ENCODE results near the gene ABCC10.
A peak's percentile ranks its signal among the peaks of the same experiment; 100 is the strongest.
"Not testable (repeated sequence)": the region's sequence is repeated elsewhere in the genome, so short reads cannot be mapped to it uniquely, and the experiment has no call there.

Gene ABCC10

GRCh38 chr6:43448916-43449315, 21.6 kb downstream of the ABCC10 start:
- no peak for DNase-seq

DNA sequence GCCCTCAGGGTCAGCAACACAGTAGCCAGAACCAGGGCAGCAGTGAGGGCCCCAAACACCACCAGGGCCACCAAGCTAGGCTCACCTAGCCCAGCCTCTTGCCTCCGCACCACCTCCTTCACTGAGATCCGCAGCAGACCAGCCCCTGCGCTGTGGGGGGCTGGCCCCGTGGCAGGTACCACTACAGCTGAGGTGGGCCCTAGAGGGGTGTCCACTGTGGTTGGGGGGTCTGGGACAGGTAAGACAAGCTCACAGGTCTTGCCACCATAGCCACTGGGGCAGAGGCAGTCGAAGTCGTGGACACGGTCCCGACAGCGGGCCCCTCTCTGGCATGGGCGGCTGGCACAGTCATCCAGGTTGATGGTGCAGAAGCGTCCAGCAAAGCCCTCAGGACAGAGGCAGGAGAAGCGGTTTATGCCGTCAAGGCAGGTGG, 23.4 kb downstream of the ABCC10 start:
- no peak for DNase-seq

- DNase-seq = no peak
Measured at GRCh38 chr6:43451348-43451747, 24.0 kb downstream of the ABCC10 start.

GRCh38 chr6:43451939-43452338, 24.6 kb downstream of the ABCC10 start:
- no peak for DNase-seq

DNA sequence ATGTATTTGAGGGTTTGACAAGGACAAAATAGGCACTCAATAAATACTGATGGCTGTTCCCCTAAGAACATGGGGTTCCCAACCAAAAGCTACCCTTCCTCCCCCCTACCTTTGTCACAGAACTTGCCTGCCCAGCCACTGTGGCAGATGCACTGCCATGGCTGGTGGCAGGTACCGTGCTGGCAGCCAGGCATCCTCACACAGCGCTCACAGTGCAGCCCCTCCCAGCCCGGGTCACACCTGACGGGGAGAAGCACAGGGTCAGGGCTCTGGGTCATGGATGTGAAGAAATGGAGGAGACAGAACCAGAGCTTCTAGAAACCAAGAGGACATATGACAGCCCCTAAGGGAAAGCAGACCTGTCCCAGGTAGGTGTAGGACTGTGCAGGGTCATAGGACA, 25.6 kb downstream of the ABCC10 start:
- DNase-seq = no peak

GRCh38 chr6:43453831-43454230, 26.5 kb downstream of the ABCC10 start:
- no peak for DNase-seq

DNA sequence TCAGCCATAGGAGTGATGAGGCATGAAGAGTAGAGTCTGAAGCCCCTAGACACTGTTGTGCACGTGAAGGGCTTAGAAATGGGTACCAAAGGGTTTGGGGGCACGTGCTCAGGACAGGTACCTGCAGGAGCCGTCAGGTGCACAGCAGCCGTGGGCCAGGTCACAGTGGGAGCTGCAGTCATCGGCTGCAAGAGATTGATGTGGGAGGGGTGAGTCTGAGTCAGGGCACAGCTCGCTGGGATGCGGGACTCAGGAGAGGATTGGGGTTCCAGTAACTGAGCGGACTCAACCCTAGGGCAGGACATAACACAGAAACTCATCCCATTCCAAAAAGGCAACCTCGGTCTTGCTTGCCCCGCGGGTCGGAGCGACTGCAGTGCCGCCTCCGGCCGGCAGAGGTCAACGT, 27.0 kb downstream of the ABCC10 start:
- DNase-seq = no peak

- DNase-seq = peak; percentile 81
Measured at GRCh38 chr6:43454696-43455530, 27.6 kb downstream of the ABCC10 start.

DNA sequence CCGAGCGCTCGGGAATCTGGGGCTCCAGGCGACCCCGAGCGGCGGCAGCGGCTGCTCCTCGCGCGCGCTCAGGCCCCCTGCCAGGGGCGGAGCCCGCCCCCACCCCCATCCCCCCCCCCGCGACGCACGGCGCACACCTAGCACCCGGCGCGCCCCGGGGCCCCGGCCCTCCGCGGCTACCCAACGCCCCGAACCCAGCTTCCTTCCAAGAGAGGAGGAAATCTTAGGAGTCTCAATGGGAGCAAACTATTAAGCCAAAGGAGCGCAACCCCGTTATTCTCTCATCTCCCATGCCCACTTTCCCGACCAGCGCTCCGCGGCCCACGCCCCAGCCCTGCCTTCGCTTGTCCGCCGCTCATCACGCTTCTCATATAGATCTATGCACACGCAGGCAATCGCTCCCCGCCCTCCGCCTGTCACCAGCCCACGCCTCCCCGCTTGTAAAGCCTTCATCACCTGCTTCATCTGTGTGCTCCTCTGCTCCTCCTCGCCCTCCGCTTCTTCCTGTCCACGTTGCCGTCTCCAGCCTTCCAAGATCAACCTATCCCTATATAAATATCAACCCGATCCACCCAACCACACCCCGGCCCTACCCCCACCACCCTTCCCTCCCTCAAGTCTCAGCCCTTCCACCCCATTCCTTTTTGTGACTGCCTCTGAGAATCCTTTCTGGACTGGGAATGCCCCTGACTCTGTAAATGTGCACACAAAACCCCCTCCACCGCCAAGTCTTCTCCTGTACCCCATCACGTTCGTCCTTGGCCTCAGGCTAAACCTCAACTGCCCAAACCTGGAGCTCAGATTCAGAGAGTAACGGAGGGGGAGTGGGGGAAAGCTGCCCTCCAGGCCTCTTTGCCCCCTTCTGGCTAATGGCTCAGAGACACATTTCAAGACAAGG, 28.4 kb downstream of the ABCC10 start, which contains the start of gene DLK2:
Gene DLK2 (minus strand): TSS at position 18 of the 898 bp plus-strand sequence. CDS start 723 bp downstream, outside the sequence.
- peak; percentile 5 for DNase-seq

GRCh38 chr6:43457643-43458042, 30.3 kb downstream of the ABCC10 start:
- no peak for DNase-seq

DNA sequence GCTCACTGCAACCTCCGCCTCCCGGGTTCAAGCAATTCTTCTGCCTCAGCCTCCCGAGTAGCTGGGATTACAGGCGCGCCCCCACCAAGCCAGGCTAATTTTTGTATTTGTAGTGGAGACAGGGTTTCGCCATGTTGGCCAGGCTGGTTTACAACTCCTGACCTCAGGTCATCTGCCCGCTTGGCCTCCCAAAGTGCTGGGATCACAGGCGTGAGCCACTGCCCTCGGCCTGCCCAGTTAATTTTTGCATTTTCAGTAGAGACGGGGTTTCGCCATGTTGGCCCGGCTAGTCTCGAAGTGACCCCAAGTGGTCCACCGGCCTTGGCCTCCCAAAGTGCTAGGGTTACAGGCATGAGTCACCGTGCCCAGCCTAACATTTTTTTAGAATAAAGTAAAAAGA, 30.8 kb downstream of the ABCC10 start:
- not testable (repeated sequence) for DNase-seq

GRCh38 chr6:43459535-43459934, 32.2 kb downstream of the ABCC10 start:
- no peak for DNase-seq

- DNase-seq = no peak
Measured at GRCh38 chr6:43460032-43460431, 32.7 kb downstream of the ABCC10 start.

DNA sequence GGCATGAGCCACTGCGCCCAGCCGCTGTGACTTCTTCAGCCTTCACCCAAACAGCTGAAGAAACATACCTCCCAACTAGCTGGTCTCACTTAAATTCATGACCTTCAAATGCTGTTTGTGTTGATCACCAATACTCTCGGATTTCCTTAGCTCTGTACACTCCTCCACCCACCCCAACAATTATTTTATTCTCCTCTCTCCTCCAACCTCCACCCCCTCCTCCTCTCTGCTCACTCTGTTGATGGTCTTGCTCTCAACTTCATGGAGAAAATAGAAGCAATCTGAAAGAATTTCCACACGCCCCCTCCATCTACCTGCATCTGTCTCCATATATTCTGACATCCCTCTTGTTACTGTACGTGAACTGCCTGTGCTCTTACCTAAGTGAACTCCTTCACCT, 34.6 kb downstream of the ABCC10 start:
- DNase-seq = no peak

DNA sequence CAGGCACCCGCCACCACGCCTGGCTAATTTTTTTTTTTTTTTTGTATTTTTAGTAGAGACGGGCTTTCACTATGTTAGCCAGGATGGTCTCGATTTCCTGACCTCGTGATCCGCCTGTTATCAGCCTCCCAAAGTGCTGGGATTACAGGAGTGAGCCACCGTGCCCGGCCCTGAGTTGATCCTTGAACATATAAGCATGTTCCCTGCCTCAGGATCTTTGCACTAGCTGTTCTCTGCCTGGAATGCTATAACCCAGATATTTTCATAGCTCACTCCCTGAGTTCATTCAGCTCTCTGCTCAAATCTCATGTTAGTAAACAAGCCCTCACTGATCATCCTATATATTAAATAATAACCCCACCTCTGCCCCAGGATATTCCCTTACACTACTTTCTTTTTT, 37.0 kb downstream of the ABCC10 start:
- no peak for DNase-seq

DNA sequence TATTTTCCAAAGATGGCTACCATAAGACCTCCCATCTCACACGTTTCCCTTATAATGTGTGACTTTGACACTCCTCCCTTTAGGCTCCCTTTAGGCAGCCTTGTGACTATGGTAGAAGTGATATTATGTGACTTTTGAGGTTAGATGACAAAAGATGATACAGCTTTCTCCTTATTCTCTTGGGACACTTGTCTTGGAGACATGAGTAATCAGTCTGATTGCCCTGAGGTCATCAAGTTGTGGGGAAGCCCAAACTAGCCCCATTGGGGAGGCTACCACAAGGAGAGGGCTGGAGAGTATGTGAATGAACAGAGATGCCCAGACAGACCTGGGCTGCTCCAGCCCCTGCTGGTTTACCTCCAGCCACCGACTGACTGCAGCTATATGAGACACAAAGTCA, 38.6 kb downstream of the ABCC10 start:
- DNase-seq = no peak

- not testable (repeated sequence) for DNase-seq
Measured at GRCh38 chr6:43467265-43467664, 39.9 kb downstream of the ABCC10 start.

GRCh38 chr6:43467752-43468151, 40.4 kb downstream of the ABCC10 start:
- DNase-seq = no peak

DNA sequence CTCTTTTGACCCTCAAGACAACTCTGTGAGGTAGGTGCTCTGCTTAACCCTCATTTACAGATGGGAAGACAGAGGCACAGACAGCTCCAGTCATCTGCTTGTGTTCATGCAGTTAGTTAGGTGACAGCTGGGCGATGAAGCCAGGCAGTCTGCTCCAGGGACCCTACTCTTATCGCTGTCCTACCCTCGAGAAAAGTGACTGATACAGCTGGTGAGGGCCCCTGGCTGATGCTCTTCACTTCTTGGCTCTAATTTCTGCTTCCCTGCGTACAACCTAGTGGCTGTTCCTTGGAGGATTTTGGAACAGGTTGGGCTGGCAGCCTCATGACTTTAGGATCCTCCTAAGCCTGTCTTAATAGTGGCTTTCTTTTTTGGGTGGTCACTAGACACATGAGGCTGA, 40.9 kb downstream of the ABCC10 start:
- no peak for DNase-seq

GRCh38 chr6:43468748-43469681, 41.7 kb downstream of the ABCC10 start:
- DNase-seq = no peak

DNA sequence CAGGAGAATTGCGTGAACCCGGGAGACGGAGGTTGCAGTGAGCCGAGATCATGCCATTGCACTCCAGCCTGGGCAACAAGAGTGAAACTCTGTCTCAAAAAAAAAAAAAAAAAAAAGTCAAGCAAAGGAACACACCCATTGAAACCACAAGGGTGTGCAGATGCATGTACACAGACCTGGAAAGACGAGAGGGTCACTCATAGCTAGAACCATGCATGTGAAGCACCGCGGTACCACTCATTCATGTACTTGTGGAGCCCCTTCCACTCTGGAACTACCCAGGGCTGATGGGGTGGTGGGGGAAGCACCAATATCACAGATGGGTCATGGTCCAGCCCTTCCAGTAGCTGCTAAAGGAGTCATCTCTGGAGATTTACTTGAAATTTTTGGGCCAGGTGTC, 42.6 kb downstream of the ABCC10 start:
- DNase-seq = no peak

DNA sequence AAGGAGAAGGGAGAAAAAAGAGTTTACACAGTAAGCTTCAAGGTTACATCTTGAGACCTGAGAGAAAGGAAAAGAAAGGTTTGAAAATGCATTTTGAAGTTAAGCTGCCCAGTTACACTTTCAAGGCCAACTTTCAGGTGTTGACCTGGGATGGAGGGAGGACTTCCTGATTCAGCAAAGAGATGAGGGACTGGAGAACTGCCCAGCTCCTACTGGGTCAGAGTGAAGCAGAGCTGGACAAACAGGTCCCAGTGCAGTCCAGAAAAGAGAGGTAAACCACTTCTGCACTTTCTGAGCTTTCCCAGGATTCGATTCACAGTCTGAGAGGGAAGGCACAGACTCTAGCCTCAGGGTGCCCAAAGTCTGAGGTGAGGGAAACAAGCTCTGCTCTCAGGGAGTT, 44.1 kb downstream of the ABCC10 start:
- DNase-seq = no peak

GRCh38 chr6:43472515-43472914, 45.2 kb downstream of the ABCC10 start:
- no peak for DNase-seq

All from amniotic stem cell (primary cell).